ENCODE results near the gene CFAP221.

The CFAP221 gene

GRCh38 chr2:119537792-119538191 lies 6.5 kb upstream of the CFAP221 start:
- DNase-seq: no peak

GRCh38 chr2:119541476-119541875 lies 2.8 kb upstream of the CFAP221 start:
- no peak for DNase-seq

GRCh38 chr2:119544939-119545475 lies 758 bp downstream of the CFAP221 start:
- no peak for DNase-seq

GRCh38 chr2:119545754-119546446 lies 1.7 kb downstream of the CFAP221 start:
- no peak for DNase-seq

- DNase-seq: no peak
Observed at GRCh38 chr2:119546447-119546767, 2.2 kb downstream of the CFAP221 start.

GRCh38 chr2:119548516-119549120 lies 4.4 kb downstream of the CFAP221 start:
- DNase-seq: no peak

GRCh38 chr2:119549241-119549640 lies 5.0 kb downstream of the CFAP221 start:
- DNase-seq: no peak

GRCh38 chr2:119550346-119550745 lies 6.1 kb downstream of the CFAP221 start:
- no peak for DNase-seq

- no peak for DNase-seq
Observed at GRCh38 chr2:119550856-119551255, 6.6 kb downstream of the CFAP221 start.

- DNase-seq: no peak
Observed at GRCh38 chr2:119552902-119553301, 8.7 kb downstream of the CFAP221 start.

- DNase-seq: no peak
Observed at GRCh38 chr2:119553687-119554344, 9.6 kb downstream of the CFAP221 start.

GRCh38 chr2:119565481-119565880 lies 21.2 kb downstream of the CFAP221 start:
- DNase-seq: no peak

GRCh38 chr2:119567292-119567691 lies 23.0 kb downstream of the CFAP221 start:
- no peak for DNase-seq

- DNase-seq: no peak
Observed at GRCh38 chr2:119574108-119574815, 30.0 kb downstream of the CFAP221 start.

GRCh38 chr2:119574864-119575263 lies 30.6 kb downstream of the CFAP221 start:
- no peak for DNase-seq

GRCh38 chr2:119575439-119575838 lies 31.2 kb downstream of the CFAP221 start:
- no peak for DNase-seq

- DNase-seq: no peak
Observed at GRCh38 chr2:119579424-119580295, 35.4 kb downstream of the CFAP221 start.

- no peak for DNase-seq
Observed at GRCh38 chr2:119580550-119581072, 36.4 kb downstream of the CFAP221 start.

- DNase-seq: no peak
Observed at GRCh38 chr2:119583291-119583690, 39.0 kb downstream of the CFAP221 start.

GRCh38 chr2:119584469-119584868 lies 40.2 kb downstream of the CFAP221 start:
- no peak for DNase-seq

- no peak for DNase-seq
Observed at GRCh38 chr2:119586085-119586484, 41.8 kb downstream of the CFAP221 start.

GRCh38 chr2:119590873-119591272 lies 46.6 kb downstream of the CFAP221 start:
- no peak for DNase-seq

Measured in COR-L47 (cell line).